ENCODE data around the gene ERVH48-1.
A peak's percentile ranks its signal among the peaks of the same experiment; 100 is the strongest.
"Not testable (repeated sequence)": the region's sequence is repeated elsewhere in the genome, so short reads cannot be mapped to it uniquely, and the experiment has no call there.

Gene ERVH48-1

DNA sequence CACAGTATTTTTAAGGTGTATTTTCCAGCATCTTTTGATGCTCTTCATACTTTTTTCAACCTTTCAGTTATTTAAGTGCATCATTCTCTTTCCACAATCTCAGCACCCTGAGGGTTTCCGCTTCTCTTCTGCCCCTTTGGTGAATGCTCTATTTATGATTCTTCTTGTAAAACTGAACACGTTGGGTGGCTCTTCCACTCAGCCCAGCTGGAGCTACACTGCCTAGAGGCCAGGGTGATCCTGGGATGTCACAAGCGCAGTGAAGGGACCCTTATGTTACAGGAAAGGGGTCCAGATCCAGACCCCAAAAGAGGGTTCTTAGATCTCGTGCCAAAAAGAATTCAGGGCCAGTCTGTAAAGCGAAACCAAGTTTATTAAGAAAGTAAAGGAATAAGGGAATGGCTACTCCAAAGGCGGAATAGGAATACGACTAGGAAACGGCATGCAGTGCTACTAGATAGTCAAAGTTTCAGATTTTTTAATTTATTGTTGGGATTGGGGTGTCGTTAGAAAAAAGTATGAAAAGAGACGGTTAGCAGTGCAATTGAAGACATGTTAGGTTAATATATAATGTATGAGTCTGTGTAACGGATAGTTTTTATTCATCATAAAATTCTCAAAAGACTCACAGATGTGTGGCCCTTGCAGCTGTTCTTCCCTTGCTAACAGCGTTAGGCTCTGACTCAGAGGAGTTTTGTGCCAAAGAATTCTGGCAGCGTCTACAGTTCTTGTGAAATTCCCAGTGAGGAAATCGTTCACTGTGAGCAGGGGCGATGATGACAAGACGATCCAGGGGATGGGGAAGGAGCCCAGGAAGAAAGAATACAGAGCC, 14.4 kb upstream of the ERVH48-1 start:
- no peak for DNase-seq (ENCODE audit: low spot score)

DNA sequence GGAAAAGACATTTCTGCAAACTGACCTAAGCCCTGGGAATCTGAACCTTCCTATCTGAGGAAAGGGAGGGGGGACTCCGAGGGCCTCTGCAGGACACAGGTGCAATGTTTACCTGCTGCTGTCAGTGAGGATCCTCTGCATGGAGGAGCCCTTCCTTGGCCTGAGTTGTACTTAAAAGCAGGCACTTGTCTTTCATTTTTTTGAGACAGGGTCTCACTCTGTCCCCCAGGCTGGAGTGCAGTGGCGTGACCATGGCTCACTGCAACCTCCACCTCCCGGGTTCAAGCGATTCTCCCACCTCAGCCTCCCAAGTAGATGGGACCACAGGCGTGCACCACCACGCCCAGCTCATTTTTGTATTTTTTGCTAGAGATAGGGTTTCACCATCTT, 13.2 kb upstream of the ERVH48-1 start:
- not testable (repeated sequence) for DNase-seq (ENCODE audit: low spot score)

DNA sequence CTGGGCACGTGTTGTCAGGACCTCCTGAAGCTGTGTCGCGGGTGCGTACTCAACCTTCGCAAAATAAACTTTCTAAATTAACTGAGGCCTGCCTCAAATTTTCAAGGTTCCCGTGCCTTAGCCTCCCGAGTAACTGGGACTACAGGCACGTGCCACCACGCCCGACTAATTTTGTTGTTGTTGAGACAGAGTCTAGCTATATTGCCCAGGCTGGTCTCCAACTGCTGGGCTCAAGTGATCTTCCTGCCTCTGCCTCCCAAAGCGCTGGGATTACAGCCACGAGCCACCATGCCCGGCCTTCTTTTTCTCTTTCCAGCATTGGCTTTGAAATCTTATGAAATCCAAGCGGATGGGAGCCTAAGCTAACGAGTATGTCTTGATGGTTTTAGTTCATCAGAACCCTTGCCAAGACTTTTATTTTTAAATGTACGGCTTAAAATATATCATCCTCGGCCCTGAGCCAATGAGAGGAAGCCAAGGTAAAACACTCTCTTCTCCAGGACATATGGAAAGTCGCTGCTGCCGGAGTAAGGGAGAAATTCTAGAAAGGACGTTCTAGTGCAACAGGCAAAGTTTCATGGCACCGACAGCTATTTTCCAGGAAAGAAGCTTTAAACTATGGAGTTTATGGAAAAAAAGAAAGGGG, 12.7 kb upstream of the ERVH48-1 start:
- no peak for DNase-seq (ENCODE audit: low spot score)

DNA sequence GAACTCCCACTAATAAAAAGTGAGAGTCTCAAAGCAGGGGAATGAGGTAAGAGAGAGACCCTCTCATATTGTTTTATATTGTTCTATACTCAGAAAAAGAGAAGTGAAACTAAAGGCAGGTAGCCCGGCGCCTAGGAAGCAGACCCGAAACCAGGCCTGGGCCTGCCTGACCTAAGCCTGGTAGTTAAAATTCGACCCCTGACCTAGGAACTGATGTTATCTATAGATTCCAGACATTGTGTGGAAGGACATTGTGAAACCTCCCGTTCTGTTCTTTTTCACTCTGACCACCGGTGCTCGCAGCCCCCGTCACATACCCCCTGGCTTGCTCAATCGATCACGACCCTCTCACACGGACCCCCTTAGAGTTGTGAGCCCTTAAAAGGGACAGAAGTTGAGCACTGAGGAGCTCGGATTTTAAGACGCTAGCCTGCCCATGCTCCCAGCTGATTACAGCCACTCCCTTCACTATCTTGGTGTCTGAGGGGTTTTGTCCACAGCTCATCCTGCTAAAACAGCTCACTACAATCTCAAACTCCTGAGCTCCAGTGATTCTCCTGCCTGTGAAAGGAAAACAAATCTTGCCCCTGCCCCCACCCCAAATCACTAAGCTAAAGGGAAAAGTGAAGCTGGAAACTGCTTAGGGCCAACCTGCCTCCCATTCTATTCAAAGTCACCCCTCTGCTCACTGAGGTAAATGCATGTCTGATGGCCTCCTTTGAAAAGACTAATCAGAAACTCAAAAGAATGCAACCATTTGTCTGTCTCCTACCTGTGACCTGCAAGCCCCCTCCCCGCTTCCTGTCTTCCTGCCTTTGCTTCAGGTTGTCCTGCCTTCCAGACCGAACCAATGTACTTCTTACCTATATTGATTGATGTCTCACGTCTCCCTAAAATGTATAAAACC, 11.9 kb upstream of the ERVH48-1 start:
- not testable (repeated sequence) for DNase-seq (ENCODE audit: low spot score)

DNA sequence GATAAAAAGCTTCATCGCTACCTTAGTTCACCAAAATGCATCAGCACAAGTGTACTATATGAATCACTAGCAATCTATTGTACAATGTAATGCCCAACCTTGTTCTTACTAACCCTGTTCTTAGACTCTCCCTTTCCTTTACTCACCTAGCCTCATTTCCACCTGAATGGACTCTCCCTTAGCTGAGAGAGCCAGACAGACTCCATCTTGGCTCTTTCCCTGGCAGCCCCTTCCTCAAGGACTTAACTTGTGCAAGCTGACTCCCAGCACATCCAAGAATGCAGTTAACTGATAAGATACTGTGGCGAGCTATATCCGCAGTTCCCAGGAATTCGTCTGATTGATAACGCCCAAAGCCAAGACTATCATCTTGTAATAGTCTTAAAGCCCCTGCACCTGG, 10.9 kb upstream of the ERVH48-1 start:
- not testable (repeated sequence) for DNase-seq (ENCODE audit: low spot score)

DNA sequence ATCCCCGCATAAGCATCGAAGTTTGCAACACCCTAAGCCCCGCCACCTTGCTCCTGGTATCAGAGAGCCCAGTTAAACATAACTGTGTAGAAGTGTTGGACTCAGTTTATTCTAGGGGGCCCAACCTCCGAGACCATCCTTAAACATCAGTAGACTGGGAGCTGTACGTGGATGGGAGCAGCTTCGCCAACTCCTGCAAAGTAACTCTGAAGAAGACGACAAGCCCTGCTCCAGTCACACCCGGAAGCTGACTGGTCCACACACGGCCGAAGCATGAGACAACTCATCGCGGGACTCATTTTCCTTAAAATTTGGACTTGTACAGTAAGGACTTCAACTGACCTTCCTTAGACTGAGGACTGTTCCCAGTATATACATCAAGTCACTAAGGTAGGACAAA, 8.5 kb upstream of the ERVH48-1 start:
- not testable (repeated sequence) for DNase-seq (ENCODE audit: low spot score)

DNA sequence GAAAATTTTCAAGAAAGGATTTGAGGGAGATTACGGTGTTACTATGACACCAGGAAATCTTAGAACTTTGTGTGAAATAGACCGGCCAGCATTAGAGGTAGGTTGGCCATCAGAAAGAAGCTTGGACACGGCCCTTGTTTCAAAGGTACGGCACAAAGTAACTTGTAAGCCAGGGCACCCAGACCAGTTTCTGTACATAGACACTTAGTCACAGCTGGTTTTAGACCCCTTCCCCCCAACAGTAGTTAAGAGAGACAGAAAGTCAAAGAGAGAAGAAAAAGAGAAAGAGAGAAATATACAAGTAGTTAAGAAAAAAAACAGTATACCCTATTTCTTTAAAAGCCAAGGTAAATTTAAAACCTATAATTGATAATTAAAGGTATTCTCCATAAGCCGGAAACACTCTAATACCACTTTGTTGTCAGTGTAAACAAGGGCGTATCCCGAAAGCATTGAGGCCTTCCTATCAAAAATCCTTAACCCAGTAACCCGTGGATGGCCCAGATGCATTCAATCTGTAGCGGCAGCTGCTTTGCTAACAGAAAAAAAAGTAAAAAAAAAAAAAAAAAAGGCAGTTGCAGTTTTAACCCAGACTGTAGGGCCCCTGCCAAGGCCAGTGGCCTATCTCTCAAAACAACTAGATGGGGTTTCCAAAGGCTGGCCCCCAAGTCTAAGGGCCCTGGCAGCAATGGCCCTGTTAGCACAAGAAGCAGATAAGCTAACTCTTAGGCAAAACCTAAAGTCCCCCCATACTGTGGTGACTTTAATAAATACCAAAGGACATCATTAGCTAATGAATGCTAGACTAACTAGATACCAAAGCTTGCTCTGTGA, 7.9 kb upstream of the ERVH48-1 start:
- not testable (repeated sequence) for DNase-seq (ENCODE audit: low spot score)

DNA sequence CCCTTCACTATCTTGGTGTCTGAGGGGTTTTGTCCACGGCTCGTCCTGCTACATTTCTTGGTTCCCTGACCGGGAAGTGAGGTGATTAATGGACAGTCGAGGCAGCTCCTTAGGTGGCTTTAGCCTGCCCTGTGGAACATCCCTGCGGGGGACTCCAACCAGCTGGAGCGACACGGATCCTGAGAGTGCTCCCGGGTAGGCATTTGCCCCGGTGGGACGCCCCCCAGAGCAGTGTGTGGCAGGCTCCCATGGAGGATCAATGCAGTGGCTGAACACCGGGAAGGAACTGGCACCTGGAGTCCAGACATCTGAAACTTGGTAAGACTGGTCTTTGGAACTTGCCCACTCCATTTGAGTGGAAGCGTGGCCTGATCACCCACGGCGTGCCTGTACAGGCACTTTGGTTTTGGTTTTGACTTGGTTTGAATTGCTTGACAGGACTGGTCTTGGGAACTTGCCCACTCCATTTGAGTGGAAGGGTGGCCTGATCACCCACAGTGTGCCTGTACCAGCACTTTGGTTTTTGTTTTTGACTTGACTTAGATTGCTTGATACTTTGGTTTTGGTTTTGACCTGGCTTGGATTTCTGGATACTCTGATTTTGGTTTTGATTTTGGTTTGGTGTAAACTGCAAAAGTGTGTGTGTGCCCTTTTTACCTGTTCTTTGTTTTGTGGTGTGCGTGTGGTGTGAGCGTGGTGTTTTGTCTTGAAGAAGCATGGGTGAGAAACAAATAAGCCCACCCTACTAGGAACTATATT, 7.1 kb upstream of the ERVH48-1 start:
- not testable (repeated sequence) for DNase-seq (ENCODE audit: low spot score)

DNA sequence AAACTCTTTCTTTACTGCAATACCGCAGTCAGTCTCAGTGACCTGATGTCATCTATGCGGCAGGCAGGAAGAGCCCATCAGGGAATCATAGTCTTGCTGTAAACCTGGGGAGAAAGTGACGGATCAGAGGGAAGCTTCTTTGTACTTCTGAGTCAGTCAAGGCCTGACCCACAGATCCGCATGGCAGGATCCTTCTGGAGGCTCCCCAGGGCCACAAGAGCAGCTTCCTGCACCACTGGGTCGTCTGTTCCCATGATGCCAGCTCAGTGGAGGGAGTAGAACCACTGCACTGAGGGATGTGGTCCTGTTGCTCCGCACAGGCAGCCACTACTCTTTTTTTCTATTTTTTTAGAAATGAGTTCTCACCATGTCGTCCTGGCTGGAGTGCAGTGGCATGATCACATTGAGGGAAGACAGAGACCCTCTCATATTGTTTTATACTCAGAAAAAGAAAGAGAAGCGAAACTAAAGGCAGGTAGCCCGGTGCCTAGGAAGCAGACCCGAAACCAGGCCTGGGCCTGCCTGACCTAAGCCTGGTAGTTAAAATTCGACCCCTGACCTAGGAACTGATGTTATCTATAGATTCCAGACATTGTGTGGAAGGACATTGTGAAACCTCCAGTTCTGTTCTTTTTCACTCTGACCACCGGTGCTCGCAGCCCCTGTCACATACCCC, 6.3 kb upstream of the ERVH48-1 start:
- no peak for DNase-seq (ENCODE audit: low spot score)

DNA sequence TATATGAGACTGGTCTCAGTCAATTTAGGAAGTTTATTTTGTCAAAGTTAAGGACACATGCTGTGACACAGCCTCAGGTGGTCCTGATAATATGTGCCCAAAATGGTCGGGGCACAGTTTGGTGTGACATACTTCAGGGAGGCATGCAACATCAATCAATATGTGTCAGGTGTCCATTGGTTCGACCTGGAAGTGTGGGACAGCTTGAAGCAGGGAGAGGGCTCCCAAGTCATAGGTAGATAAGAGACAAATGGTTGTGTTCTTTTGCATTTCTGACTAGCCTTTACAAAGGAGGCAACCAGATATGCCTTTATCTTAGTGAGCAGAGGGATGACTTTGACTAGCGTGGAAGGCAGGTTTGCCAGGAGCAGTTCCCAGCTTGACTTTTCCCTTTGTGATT, 4.5 kb upstream of the ERVH48-1 start:
- DNase-seq (ENCODE audit: low spot score): no peak

DNA sequence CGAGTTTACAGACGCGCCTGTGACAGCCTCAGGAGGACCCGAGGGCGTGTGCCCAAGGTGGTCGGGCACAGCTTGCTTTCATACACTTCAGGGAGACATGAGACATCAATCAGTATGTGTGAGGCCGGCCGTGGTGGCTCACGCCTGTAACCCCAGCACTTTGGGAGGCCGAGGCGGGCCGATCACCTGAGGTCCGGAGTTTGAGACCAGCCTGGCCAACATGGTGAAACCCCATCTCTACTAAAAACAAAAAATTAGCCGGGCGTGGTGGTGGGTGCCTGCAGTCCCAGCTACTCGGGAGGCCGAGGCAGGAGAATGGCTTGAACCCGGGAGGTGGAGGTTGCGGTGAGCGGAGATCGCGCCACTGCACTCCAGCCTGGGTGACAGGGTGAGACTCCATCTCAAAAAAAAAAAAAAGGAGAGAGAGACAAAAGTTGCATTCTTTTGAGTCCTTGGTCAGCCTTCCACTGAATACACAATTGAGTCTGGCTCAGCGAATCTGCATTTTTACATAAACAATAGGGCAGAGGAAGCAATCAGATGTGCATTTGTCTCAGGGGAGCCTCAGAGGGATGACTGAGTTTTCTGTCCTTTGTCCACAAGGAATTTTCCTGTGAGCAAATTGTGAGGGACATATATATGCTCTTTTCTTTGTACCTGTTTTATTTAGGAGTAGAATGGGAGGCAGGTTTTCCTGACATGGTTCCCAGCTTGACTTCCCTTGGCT, 2.2 kb upstream of the ERVH48-1 start:
- DNase-seq (ENCODE audit: low spot score): not testable (repeated sequence)

DNA sequence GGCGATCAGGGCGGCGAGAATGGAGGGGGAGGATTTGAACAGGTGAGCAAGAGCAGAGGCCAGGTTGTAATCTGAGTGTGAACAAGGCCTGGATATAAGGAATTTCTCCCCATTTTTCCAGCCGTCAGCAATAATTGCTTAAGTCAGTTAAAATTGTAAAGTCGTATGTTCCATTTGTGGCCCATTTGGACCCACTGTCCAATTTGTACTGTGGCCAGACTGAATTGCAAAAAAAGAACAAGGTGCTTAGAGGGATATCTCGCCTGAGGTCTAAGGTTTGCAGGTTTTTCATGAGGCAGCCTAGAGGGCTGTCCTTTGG, 1.0 kb downstream of the ERVH48-1 start:
- DNase-seq (ENCODE audit: low spot score): no peak

DNA sequence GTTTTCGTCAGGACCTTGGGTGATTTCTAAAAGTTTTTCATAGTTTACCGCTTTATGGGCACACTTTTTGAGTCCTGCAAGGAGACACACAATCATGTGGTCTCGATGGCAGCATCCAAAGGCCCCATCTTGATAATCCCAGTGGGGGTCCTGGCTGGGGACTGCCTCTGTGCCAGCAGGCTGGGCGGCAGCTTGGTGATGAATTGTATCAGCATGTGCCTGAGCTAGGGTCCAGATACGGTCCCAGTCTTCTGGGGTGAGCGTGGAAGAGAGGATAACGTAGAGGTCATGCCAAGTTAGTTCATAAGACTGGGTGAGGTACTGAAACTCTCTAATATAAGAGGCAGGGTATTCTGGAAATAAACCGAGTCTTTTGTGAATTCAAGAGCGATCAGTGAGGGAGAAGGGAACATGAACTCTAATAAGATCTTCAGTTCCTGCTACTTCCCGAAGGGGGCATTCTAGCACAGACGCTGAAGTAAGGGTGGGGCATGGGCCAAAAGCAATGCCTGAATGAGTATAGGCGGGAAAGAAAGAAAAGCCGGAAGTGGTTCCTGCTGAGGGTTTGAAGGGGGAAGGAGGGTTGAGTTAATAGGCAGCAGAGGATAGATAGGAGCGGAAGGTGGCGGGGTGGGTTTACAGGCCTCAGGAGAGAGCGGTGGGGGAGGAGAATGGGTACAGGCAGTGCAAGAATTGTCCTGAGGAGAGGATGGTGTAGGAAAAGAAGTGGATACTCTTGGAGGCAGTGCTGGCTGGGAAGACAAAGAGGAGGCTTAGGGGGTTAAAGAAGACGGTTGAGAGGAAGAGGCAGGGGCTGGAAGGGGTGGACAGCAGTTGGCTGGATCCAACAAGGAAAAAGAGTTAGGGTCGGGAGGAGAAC, 1.6 kb downstream of the ERVH48-1 start:
- DNase-seq (ENCODE audit: low spot score): peak; percentile 85

DNA sequence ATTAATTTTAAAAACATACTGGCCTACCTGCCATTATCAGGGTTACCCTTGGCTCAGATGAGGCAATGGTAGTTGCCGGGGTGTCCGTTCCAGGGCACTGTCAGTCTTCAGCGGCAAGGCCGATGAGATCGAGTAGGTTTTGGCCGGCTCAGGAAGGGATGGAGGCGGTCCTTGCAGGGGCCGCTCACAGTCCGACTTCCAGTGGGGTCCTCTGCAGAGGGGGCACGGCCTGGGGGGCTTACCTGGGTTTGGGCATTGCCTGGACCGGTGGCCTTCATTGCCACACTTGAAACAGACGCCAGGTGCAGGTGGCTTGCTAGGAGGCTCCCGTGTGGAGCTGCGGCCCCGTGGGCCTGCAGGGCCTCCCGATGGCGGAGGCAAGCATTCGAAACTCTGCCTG, 2.5 kb downstream of the ERVH48-1 start:
- DNase-seq (ENCODE audit: low spot score): no peak

DNA sequence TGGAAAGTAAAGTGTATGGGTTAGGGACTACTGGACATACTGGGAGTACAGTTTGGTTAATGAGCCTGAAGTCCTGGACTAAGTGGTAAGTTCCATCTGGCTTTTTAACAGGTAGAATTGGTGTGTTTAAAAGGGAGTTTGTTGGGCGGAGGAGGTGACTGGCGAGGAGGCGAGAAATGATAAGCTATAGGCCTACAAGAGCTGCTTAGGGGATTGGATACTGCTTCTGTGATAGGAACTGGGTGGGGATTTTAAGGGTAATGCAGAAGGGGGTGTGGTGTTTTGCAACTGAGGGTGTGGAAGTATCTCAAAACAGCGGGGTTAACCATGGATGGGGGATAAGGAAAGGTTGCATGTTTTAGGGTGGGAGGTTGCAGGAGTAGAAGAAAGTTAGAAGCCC, 3.5 kb downstream of the ERVH48-1 start:
- DNase-seq (ENCODE audit: low spot score): no peak

DNA sequence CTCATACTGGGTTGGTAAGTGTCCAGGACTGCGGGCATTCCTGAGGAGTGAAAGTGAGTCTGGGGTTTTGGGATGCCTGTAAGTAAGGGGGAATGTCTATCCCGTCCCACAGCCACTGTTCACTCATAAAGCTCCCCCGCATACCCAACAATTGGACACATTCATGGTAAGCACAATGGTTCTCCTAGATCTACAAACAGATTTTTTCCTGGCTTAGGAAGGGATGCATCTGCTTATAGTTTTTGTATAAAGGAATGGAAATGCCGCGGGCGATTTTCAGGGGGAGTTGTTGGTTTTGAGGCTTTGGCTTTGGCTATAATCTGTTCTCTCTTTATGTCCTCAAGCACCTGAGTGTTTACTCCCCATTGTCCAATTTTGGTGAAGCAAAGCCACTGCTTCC, 7.1 kb downstream of the ERVH48-1 start:
- DNase-seq (ENCODE audit: low spot score): no peak

DNA sequence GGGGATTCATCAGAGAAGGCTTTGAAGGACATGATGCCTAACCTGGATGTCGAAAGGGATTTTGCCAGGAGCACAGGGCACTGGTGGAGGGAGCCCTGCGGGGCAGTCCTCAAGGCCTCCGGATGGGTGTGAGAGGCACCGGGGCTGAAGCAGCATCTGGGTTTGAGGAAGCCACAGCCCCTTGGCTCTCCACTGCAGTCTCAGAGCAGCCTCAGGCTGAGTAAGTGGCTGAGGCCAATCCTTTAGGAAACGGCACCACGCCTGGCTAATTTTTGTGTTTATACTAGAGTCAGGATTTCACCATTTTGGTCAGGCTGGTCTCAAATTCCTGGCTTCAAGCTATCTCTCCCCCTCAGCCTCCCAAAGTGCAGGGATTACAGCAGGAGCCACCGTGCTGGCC, 12.0 kb downstream of the ERVH48-1 start:
- DNase-seq (ENCODE audit: low spot score): no peak

DNA sequence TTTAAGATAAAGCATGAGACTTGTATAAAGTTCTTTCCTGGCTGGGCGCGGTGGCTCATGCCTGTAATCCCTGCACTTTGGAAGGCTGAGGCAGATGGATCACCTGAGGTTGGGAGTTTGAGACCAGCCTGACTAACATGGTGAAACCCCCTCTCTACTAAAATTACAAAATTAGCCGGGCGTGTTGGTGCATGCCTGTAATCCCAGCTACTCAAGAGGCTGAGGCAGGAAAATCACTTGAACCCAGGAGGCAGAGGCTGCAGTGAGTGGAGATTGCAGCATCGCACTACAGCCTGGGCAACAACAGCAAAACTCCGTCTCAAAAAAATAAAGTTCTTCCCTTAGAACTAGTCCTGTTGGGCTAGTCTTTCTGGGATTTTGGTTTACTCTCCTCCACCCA, 13.5 kb downstream of the ERVH48-1 start:
- not testable (repeated sequence) for DNase-seq (ENCODE audit: low spot score)

DNA sequence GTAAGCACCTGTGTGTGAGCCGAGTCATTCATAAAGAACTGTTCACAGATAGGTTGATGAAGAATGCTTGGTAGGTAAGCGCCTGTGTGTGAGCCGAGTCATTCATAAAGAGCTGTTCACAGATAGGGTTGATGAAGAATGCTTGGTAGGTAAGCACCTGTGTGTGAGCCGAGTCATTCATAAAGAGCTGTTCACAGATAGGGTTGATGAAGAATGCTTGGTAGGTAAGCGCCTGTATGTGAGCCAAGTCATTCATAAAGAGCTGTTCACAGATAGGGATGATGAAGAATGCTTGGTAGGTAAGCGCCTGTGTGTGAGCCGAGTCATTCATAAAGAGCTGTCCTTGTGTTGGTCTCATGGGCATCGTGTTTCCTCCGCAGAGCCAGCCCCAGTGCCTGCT, 16.9 kb downstream of the ERVH48-1 start:
- not testable (repeated sequence) for DNase-seq (ENCODE audit: low spot score)
